Liver (tissue), 9 donors: Measurements from ENCODE around the gene MED29. TPM values are rescaled to one million over a fixed set of nuclear protein-coding genes. Genes with fewer than 3 reads are reported as not detected.

Experiments used
- DNase-seq: peaks from one replicate; pipeline ENCODE4 v3.0.0-alpha.2; 2017; ENCODE audit warnings: low spot score
- H3K27ac ChIP-seq, 2 donors: one replicate each; pipeline ENCODE4 v1.7.0; 2013; ENCODE audit warnings: inconsistent platforms in 2 of 2, low read length in 2 of 2, control low read depth in 1 of 2, low read depth in 1 of 2, mild to moderate bottlenecking in 1 of 2
- H3K27me3 ChIP-seq, 4 donors: one replicate each; pipeline versions ENCODE4 v1.6.1 to v1.7.0; 2013; ENCODE audit warnings: low read length in 3 of 4, inconsistent platforms in 1 of 4, mild to moderate bottlenecking in 1 of 4, moderate library complexity in 1 of 4; ENCODE audit not compliant: control insufficient read depth in 4 of 4, insufficient read depth in 4 of 4
- H3K36me3 ChIP-seq, 4 donors: one replicate each; pipeline versions ENCODE4 v1.6.1 to v1.7.0; 2013; ENCODE audit warnings: low read length in 3 of 4, mild to moderate bottlenecking in 3 of 4, low read depth in 1 of 4, moderate library complexity in 1 of 4; ENCODE audit not compliant: control insufficient read depth in 4 of 4, insufficient read depth in 3 of 4
- H3K4me1 ChIP-seq, 4 donors: one replicate each; pipeline versions ENCODE4 v1.6.1 to v1.7.0; 2013; ENCODE audit warnings: low read length in 3 of 4, mild to moderate bottlenecking in 3 of 4, moderate library complexity in 1 of 4; ENCODE audit not compliant: control insufficient read depth in 4 of 4, insufficient read depth in 4 of 4
- H3K4me3 ChIP-seq, 3 donors: one replicate each; pipeline versions ENCODE4 v1.6.1 to v1.7.0; 2013; ENCODE audit warnings: low read length in 3 of 3, control low read depth in 1 of 3, low read depth in 1 of 3, mild to moderate bottlenecking in 1 of 3
- H3K9ac ChIP-seq, 2 donors: one replicate each; pipeline ENCODE4 v1.7.0; 2013; ENCODE audit warnings: low read length in 2 of 2, mild to moderate bottlenecking in 2 of 2, moderate library complexity in 2 of 2, control low read depth in 1 of 2, low read depth in 1 of 2
- H3K9me3 ChIP-seq, 4 donors: one replicate each; pipeline versions ENCODE4 v1.6.1 to v1.7.0; 2013; ENCODE audit warnings: low read length in 3 of 4; ENCODE audit not compliant: control insufficient read depth in 4 of 4
- ATF3 ChIP-seq: IDR thresholded peaks from 2 replicates; pipeline ENCODE4 v1.6.1; 2016; ENCODE audit warnings: antibody characterized with exemption
- CTCF ChIP-seq: fragments of 150-350 bp; IDR thresholded peaks from 2 replicates; pipeline ENCODE4 v1.5.1; 2017; ENCODE audit warnings: improper control_type of control experiment, low read depth, low read length; ENCODE audit not compliant: missing input control
- EGR1 ChIP-seq, 2 donors: IDR thresholded peaks; 2 replicates each; pipeline ENCODE4 v1.6.1; 2016 to 2018; ENCODE audit warnings: antibody characterized with exemption in 2 of 2, low read depth in 2 of 2
- FOXA2 ChIP-seq: IDR thresholded peaks from 2 replicates; pipeline ENCODE4 v1.6.1; 2016; ENCODE audit warnings: antibody characterized with exemption
- GABPA ChIP-seq, 2 donors: IDR thresholded peaks in 1 of 2; conservative IDR thresholded peaks in 1 of 2; 2 replicates each; pipeline ENCODE4 v1.6.1; 2016; ENCODE audit warnings: antibody characterized with exemption in 2 of 2, mild to moderate bottlenecking in 1 of 2, moderate library complexity in 1 of 2
- HNF4G ChIP-seq: IDR thresholded peaks from 2 replicates; pipeline ENCODE4 v1.6.1; 2016; ENCODE audit warnings: antibody characterized with exemption
- JUND ChIP-seq, 2 donors: IDR thresholded peaks; 2 replicates each; pipeline ENCODE4 v1.6.1; 2016; ENCODE audit warnings: antibody characterized with exemption in 2 of 2
- MAX ChIP-seq: IDR thresholded peaks from 2 replicates; pipeline ENCODE4 v1.6.1; 2016; ENCODE audit warnings: antibody characterized with exemption
- NR2F2 ChIP-seq: IDR thresholded peaks from 2 replicates; pipeline ENCODE4 v1.6.1; 2016; ENCODE audit warnings: antibody characterized with exemption
- RAD21 ChIP-seq, 2 donors: IDR thresholded peaks; 2 replicates each; pipeline ENCODE4 v1.6.1; 2016; ENCODE audit warnings: antibody characterized with exemption in 2 of 2, mild to moderate bottlenecking in 2 of 2
- RXRA ChIP-seq, 2 donors: IDR thresholded peaks; 2 replicates each; pipeline ENCODE4 v1.6.1; 2017 to 2018; ENCODE audit warnings: antibody characterized with exemption in 2 of 2, mild to moderate bottlenecking in 1 of 2
- SP1 ChIP-seq: IDR thresholded peaks from 2 replicates; pipeline ENCODE4 v1.6.1; 2018; ENCODE audit warnings: antibody characterized with exemption, mild to moderate bottlenecking
- TAF1 ChIP-seq: conservative IDR thresholded peaks from 2 replicates; pipeline ENCODE4 v1.6.1; 2016; ENCODE audit warnings: antibody characterized with exemption, mild to moderate bottlenecking
- YY1 ChIP-seq: IDR thresholded peaks from 2 replicates; pipeline ENCODE4 v1.6.1; 2016; ENCODE audit warnings: antibody characterized with exemption, mild to moderate bottlenecking
- WGBS: extraction: QIAGEN DNeasy Blood & Tissue Kit; methylation state at CpG from one replicate; pipeline ENCODE4 v1.1.7; 2013; 5-methylcytosine and 5-hydroxymethylcytosine counted together
- polyA plus RNA-seq, 2 donors: library from polyadenylated mRNA; stranded (reverse) in 1 of 2; unstranded in 1 of 2; fragments of 200-250 nt in 1 of 2; fragments of >200 nt in 1 of 2; fragmentation: Nextera tagmentation in 1 of 2; extraction: Ambion mirVana in 1 of 2; gene quantifications; one replicate each; pipeline versions ENCODE4 v1.2.1 to v1.2.3, GENCODE V29; 2013 to 2015
- total RNA-seq, 2 donors: library from RNA; depleted of rRNA; stranded (reverse); fragments of >200 nt; gene quantifications; one replicate each; pipeline ENCODE4 v1.2.3, GENCODE V29; 2014
- TF ChIP-seq, protein P1 (sequence below): IDR thresholded peaks from 2 replicates; pipeline ENCODE4 v1.6.1; 2016; ENCODE audit warnings: antibody characterized with exemption
- TF ChIP-seq, protein P2 (sequence below): IDR thresholded peaks from 2 replicates; pipeline ENCODE4 v1.6.1; 2016; ENCODE audit warnings: antibody characterized with exemption, mild to moderate bottlenecking
- donor health status: healthy.
- donor health status: healthy.
- donor health status: healthy.
- donor health status: healthy.
- donor health status: healthy.

MED29 gene
- total and polyA plus RNA-seq, 4 donors: 11.0 to 24.2 (median 17.4) TPM

DNA sequence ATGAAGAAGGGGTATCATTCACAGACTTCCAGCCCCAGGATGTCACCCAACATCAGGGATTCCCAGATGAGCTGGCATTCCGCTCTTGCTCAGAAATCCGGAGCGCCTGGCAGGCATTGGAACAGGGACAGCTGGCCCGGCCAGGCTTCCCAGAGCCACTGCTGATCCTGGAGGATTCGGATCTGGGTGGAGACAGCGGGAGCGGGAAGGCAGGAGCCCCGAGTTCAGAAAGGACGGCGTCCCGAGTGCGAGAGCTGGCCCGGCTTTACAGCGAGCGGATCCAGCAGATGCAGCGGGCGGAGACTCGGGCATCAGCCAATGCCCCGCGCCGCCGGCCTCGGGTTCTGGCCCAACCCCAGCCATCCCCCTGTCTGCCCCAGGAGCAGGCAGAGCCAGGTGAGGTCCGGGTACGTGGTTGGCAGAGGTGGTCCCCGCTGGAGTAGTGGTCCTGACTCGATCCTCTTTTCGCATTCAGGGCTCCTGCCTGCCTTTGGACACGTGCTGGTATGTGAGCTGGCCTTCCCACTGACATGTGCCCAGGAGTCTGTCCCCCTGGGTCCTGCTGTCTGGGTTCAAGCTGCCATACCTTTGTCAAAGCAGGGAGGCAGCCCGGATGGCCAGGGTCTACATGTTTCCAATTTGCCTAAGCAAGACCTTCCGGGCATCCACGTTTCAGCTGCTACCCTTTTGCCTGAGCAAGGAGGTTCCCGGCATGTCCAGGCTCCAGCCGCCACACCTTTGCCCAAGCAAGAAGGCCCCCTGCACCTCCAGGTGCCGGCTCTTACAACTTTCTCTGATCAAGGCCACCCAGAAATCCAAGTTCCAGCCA is 32.3 kb downstream of the MED29 start:
- TF ChIP-seq HNF4G (no peak), NR2F2 (no peak), JUND (IDR thresholded peaks at IDR 0.05) (no peak), GABPA (IDR thresholded peaks at IDR 0.05 in 1 of 2, conservative IDR thresholded peaks at IDR 0.05 in 1 of 2) (no peak), ATF3 (no peak), MAX (no peak), TAF1 (no peak), YY1 (no peak), FOXA2 (no peak), EGR1 (IDR thresholded peaks at IDR 0.05; ENCODE audit: low read depth in 2 of 2) (no peak), CTCF (no peak), RXRA (IDR thresholded peaks at IDR 0.05) (no peak), RAD21 (IDR thresholded peaks at IDR 0.05) (no peak), SP1 (no peak)
- TF ChIP-seq, protein P1, sequence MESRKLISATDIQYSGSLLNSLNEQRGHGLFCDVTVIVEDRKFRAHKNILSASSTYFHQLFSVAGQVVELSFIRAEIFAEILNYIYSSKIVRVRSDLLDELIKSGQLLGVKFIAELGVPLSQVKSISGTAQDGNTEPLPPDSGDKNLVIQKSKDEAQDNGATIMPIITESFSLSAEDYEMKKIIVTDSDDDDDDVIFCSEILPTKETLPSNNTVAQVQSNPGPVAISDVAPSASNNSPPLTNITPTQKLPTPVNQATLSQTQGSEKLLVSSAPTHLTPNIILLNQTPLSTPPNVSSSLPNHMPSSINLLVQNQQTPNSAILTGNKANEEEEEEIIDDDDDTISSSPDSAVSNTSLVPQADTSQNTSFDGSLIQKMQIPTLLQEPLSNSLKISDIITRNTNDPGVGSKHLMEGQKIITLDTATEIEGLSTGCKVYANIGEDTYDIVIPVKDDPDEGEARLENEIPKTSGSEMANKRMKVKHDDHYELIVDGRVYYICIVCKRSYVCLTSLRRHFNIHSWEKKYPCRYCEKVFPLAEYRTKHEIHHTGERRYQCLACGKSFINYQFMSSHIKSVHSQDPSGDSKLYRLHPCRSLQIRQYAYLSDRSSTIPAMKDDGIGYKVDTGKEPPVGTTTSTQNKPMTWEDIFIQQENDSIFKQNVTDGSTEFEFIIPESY: no peak
- TF ChIP-seq, protein P2, sequence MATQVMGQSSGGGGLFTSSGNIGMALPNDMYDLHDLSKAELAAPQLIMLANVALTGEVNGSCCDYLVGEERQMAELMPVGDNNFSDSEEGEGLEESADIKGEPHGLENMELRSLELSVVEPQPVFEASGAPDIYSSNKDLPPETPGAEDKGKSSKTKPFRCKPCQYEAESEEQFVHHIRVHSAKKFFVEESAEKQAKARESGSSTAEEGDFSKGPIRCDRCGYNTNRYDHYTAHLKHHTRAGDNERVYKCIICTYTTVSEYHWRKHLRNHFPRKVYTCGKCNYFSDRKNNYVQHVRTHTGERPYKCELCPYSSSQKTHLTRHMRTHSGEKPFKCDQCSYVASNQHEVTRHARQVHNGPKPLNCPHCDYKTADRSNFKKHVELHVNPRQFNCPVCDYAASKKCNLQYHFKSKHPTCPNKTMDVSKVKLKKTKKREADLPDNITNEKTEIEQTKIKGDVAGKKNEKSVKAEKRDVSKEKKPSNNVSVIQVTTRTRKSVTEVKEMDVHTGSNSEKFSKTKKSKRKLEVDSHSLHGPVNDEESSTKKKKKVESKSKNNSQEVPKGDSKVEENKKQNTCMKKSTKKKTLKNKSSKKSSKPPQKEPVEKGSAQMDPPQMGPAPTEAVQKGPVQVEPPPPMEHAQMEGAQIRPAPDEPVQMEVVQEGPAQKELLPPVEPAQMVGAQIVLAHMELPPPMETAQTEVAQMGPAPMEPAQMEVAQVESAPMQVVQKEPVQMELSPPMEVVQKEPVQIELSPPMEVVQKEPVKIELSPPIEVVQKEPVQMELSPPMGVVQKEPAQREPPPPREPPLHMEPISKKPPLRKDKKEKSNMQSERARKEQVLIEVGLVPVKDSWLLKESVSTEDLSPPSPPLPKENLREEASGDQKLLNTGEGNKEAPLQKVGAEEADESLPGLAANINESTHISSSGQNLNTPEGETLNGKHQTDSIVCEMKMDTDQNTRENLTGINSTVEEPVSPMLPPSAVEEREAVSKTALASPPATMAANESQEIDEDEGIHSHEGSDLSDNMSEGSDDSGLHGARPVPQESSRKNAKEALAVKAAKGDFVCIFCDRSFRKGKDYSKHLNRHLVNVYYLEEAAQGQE: no peak
- H3K4me1 ChIP-seq: no peaks in the 10 kb centered on the region
- 94% methylated on average over 35 of the region's 35 CpGs for WGBS
- H3K9me3 ChIP-seq: no peaks in the 10 kb centered on the region
- H3K9ac ChIP-seq: no peak overlapping the region
- H3K27me3 ChIP-seq: no peaks in the 10 kb centered on the region
- H3K27ac ChIP-seq: no peak overlapping the region
- peaks cover 0 to 2% (median 0%) of the 10 kb centered on the region in 4 donors for H3K36me3 ChIP-seq
- no peak overlapping the region for H3K4me3 ChIP-seq
- DNase-seq: no peak
